ENCODE results near the gene CMIP.

DNA sequence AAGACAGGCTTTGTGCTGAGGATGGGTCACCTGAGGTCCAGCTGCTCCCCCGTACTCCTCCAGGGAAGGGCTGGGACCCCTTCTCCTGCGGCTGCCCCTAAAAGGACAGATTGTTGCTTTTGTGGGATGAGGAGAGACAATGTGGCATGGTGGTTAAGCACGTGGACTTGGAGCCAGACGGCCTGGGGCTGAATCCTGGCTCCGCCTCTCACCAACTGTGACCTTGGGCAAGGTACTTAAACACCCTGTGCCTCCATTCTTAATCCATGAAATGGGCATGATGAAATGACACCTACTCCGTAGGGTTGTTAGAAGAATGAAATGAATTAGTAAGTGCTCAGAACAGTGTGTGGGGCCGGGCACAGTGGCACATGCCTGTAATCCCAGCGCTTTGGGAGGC lies 294.9 kb downstream of the CMIP start:
- TF ChIP-seq CTCF (IDR thresholded peaks at IDR 0.05) (no peak), EZH2 (IDR thresholded peaks at IDR 0.05) (no peak), EZH2phosphoT487 (IDR thresholded peaks at IDR 0.05) (no peak)

Data from neural progenitor cell (in vitro differentiated cells).